ENCODE measurements around the gene CLEC1A.

CLEC1A gene, protein sequence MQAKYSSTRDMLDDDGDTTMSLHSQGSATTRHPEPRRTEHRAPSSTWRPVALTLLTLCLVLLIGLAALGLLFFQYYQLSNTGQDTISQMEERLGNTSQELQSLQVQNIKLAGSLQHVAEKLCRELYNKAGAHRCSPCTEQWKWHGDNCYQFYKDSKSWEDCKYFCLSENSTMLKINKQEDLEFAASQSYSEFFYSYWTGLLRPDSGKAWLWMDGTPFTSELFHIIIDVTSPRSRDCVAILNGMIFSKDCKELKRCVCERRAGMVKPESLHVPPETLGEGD

DNA sequence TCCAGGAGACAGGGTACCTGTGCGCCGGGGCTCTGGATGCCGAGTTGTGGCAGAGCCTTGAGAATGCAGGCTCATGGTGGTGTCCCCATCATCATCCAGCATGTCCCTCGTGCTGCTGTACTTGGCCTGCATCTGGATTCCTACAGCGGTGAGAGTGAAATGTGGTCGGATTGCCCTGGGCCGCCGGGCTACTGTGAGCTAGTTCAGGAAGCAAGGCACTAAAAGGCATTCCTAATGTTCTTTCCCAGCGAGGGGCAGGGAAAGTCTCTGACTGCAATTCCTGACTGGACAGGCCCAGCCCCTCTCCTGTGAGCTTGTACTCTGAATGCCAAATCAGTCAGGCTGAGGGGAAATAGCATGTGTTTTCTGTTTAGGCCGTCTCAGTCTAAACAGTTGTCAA, at the start of gene CLEC1A:
Gene CLEC1A, minus strand, starts transcription at position 195 of the 400 bp plus-strand sequence. Its CDS starts 63 bp downstream, at position 132.
- in situ Hi-C loops (cut with MboI; ENCODE audit: low pct_unique_long_range_greater_than_20kb, low sequenced_read_pairs) = no loop called here
- no peak for DNase-seq

GRCh38 chr12:10147714-10148403, 49.1 kb upstream of the CLEC1A start:
- no peak for DNase-seq
- in situ Hi-C loops (cut with MboI; ENCODE audit: low pct_unique_long_range_greater_than_20kb, low sequenced_read_pairs) = loop anchor here (25.0 kb wide), 3 partner anchors 111 to 336 kb away; partner anchors contain the start of genes CLEC2A and CLEC9A

- in situ Hi-C loops (cut with MboI; ENCODE audit: low pct_unique_long_range_greater_than_20kb, low sequenced_read_pairs) = loop anchor here (25.0 kb wide), 3 partner anchors 106 to 331 kb away; partner anchors contain the start of genes CLEC2A and CLEC9A
- DNase-seq = no peak
Measured at GRCh38 chr12:10142976-10143589, 44.3 kb upstream of the CLEC1A start.

DNA sequence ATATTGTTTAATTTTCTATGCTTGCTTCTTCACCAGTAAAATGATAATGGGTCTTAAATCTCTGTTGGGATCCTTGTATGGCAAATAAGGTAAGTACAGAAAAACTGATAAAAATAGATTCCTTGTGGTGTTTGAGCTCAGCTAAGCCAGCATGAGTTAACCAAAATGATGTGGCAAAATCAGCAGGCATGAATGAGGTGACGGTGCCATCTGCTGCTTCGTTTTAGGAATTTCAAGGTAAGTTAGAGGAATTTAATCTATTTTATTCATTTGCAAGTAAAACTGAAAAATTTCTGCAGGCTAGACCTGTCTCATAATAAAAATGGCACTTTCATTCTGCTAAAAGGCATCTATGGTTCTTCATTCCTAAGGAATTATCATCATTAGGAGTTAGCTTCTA, 41.2 kb upstream of the CLEC1A start:
- DNase-seq = peak; percentile 79
- in situ Hi-C loops (cut with MboI; ENCODE audit: low pct_unique_long_range_greater_than_20kb, low sequenced_read_pairs) = loop anchor here (25.0 kb wide), 3 partner anchors 103 to 328 kb away; partner anchors contain the start of genes CLEC2A and CLEC9A

GRCh38 chr12:10136637-10137205, 37.9 kb upstream of the CLEC1A start:
- in situ Hi-C loops (cut with MboI; ENCODE audit: low pct_unique_long_range_greater_than_20kb, low sequenced_read_pairs) = loop anchor here (25.0 kb wide), 3 partner anchors 99 to 324 kb away; partner anchors contain the start of genes CLEC2A and CLEC9A
- peak; percentile 21 for DNase-seq

DNA sequence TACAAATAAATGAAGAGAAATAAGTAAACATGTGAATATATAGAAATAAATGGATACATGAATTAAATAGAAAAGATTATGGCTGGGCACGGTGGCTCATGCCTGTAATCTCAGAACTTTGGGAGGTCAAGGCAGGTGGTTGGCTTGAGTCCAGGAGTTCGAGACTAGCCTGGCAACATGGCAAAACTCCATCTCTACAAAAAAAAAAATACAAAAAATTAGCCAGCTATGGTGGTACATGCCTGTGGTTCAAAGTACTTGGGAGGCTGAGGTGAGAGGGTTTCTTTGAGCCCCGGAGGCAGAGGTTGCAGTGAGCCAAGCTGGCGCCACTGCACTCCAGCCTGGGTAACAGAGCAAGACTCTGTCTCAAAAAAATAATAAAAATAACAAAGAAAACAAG, 36.3 kb upstream of the CLEC1A start:
- DNase-seq = no peak
- in situ Hi-C loops (cut with MboI; ENCODE audit: low pct_unique_long_range_greater_than_20kb, low sequenced_read_pairs) = loop anchor here (25.0 kb wide), 3 partner anchors 98 to 323 kb away; partner anchors contain the start of genes CLEC2A and CLEC9A

DNA sequence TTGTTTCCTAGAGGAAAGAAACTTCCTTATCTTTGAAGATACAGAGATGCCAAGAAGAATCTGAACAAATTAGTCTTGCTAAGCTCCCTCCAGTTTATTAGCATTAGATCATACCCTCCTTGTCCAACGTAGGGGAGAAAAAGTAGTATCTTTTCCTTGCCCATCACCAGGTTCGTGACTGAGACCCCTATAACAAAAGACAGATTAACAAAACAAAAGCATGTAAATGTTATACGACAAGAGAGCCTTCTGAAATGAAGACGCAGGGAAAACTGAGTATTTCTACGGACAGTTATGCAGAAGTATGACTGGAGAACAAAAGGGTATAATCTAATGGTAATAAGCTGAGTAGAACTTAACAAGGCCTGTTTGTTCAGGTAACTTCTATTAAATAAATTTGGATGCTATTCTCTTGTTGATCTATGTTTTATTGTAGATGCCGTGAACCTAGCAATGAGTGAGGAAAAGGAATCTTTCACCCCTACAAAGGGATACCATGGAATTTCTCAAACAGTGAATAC, 34.1 kb upstream of the CLEC1A start:
- DNase-seq = no peak
- in situ Hi-C loops (cut with MboI; ENCODE audit: low pct_unique_long_range_greater_than_20kb, low sequenced_read_pairs) = loop anchor here (25.0 kb wide), 3 partner anchors 96 to 321 kb away; partner anchors contain the start of genes CLEC2A and CLEC9A

DNA sequence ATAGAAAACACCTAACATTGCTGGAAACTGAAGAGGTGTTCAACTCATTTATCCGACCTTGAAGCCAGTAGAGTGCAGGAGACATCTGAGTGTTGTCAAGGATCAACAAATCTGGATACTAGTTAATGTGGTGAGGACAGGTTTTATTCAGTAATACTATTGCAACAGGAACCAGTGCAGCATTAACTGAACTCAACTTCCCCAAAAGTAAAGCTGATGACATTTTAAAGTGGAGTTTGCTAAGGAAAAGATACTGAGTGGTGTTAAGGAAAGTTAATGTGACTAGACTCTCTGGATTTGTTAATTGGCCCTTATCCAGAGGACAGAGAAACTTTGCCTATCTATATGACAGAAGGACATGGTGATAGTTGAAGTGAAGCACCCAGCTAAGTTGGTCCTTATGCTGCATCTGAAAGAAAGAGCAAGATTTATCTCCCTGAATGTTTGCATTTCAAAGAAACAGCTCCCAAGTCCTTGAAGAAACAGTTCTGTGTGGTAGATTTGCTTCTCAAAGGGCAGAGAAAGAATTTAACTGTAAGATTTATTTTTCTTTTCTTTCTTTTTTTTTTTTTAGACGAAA, 32.4 kb upstream of the CLEC1A start:
- in situ Hi-C loops (cut with MboI; ENCODE audit: low pct_unique_long_range_greater_than_20kb, low sequenced_read_pairs) = loop anchor here (25.0 kb wide), 3 partner anchors 94 to 319 kb away; partner anchors contain the start of genes CLEC2A and CLEC9A
- peak; percentile 51 for DNase-seq

DNA sequence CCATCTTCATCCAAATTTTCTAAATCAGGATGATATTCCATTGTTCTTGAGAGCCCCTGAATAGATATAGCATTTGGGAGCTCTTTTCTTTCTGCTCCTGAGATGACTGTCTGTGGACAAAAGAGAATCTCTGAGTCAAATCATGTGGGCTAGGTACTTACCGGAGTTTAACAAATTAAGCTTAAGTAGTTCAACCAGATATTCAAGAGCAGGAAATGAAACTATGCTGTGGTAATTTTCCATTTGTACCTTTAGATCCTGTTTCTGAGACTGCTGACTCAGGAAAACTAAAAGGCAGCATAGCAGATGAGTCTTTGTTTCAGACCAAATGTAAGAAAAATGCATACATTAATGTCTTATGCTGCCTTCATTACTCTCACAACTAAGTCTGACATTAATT, 31.3 kb upstream of the CLEC1A start, which contains the start of gene CLEC7A:
Gene CLEC7A, minus strand, starts transcription at position 158 of the 400 bp plus-strand sequence. Its CDS starts 117 bp downstream, at position 41.
- in situ Hi-C loops (cut with MboI; ENCODE audit: low pct_unique_long_range_greater_than_20kb, low sequenced_read_pairs) = loop anchor here (25.0 kb wide), 3 partner anchors 93 to 318 kb away; partner anchors contain the start of genes CLEC2A and CLEC9A
- peak; percentile 26 for DNase-seq

DNA sequence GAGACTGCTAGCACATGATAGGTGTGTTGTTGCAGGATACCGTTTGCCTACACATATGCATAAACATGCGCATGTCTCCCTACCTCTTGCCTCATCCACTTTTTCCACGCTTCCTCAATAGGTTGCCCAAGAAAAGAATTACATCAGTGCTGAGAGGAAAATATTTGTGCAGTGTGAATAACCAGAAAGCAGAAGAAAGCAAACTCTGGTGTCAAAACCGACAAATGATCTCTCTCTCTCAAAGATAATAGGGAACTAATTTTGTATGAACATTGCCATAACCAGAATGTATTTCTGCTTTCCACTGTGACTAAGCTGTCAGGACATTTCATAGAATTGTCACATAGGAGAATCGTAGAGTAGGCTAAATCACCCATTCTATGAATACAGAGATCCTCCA, 29.9 kb upstream of the CLEC1A start:
- peak; percentile 85 for DNase-seq
- in situ Hi-C loops (cut with MboI; ENCODE audit: low pct_unique_long_range_greater_than_20kb, low sequenced_read_pairs) = loop anchor here (25.0 kb wide), 3 partner anchors 91 to 316 kb away; partner anchors contain the start of genes CLEC2A and CLEC9A

DNA sequence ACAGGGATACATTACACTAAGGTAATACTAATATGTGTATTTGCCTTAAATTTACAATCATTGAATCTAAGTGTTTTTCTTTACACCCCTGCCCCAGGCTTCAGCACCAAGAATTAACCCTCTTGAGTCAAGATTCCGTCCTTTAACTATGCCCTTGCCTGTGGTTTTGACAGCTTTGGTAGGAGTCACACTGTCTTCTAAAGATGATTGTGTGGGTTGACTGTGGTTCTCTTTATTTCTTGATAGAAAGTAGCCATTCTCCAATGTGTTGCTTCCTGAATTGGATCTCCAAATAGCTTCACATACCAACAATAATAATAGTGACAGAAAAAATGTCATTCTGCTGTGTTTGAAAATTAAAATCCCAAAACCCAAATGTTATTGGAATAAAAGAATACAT, 27.6 kb upstream of the CLEC1A start:
- no peak for DNase-seq
- in situ Hi-C loops (cut with MboI; ENCODE audit: low pct_unique_long_range_greater_than_20kb, low sequenced_read_pairs) = loop anchor here (25.0 kb wide), 3 partner anchors 89 to 314 kb away; partner anchors contain the start of genes CLEC2A and CLEC9A

- DNase-seq = no peak
Measured at GRCh38 chr12:10122689-10123088, 23.9 kb upstream of the CLEC1A start.

DNA sequence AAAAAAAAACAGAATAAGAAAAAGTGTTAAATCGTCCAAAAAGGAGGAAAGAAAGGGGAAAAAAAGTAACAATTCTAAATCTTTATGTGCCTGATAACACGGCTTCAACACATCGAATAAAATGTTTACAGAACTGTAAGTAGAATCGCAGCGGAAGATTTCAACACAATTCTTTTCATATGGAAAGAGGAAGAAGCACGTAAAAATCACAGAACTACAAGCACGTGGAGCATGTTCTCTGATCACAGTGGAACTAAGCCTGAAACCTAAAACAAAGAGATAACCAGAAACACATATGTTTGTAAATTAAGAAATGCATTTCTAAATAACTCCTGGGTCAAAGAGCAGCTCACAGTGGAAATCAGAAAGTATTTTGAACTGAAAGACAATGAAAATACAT, 22.5 kb upstream of the CLEC1A start:
- DNase-seq = peak; percentile 40
- in situ Hi-C loops (cut with MboI; ENCODE audit: low pct_unique_long_range_greater_than_20kb, low sequenced_read_pairs) = no loop called here

More at GRCh38 chr12:10122689-10123088, 23.9 kb upstream of the CLEC1A start:
- in situ Hi-C loops (cut with MboI; ENCODE audit: low pct_unique_long_range_greater_than_20kb, low sequenced_read_pairs) = no loop called here

GRCh38 chr12:10119066-10119465, 20.3 kb upstream of the CLEC1A start:
- DNase-seq = no peak

GRCh38 chr12:10115890-10116289, 17.1 kb upstream of the CLEC1A start:
- in situ Hi-C loops (cut with MboI; ENCODE audit: low pct_unique_long_range_greater_than_20kb, low sequenced_read_pairs) = no loop called here

More at GRCh38 chr12:10119066-10119465, 20.3 kb upstream of the CLEC1A start:
- in situ Hi-C loops (cut with MboI; ENCODE audit: low pct_unique_long_range_greater_than_20kb, low sequenced_read_pairs) = no loop called here

DNA sequence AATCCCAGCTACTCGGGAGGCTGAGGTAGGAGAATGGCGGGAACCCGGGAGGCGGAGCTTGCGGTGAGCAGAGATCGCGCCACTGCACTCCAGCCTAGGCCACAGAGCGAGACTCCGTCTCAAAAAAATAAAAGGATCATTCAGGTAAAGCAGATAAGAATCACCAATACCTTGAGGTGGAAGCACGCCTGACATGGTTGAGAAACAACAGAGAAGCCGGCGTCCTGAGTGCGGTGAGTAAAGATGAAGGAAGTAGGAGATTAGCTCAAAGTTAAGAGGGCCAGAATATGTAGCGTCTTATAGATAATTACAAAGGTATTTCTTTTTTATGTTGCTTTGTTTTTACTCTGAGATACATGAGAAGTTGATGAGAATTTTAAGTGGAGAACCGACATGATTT, 16.5 kb upstream of the CLEC1A start:
- in situ Hi-C loops (cut with MboI; ENCODE audit: low pct_unique_long_range_greater_than_20kb, low sequenced_read_pairs) = no loop called here
- no peak for DNase-seq

More at GRCh38 chr12:10115890-10116289, 17.1 kb upstream of the CLEC1A start:
- no peak for DNase-seq

GRCh38 chr12:10113920-10114319, 15.1 kb upstream of the CLEC1A start:
- in situ Hi-C loops (cut with MboI; ENCODE audit: low pct_unique_long_range_greater_than_20kb, low sequenced_read_pairs) = no loop called here
- no peak for DNase-seq

DNA sequence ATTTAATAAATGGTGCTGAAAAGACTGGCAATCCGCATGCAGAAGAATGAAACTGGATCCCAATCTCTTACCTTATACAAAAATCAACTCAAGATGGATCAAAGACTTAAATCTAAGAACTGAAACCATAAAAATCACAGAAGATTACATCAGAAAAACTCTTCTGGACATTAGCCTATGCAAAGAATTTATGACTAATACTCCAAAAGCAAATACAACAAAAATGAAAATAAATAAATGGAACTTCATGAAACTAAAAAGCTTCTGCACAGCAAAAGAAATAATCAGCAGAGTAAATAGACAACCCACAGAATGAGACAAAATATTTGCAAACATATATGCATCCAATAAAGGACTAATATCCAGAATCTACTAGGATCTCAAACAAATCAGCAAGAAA, 14.3 kb upstream of the CLEC1A start:
- no peak for DNase-seq
- in situ Hi-C loops (cut with MboI; ENCODE audit: low pct_unique_long_range_greater_than_20kb, low sequenced_read_pairs) = no loop called here
